ENCODE results near the gene OR10J4.

The OR10J4 gene

GRCh38 chr1:159431904-159432303 lies at the start of gene OR10J4:
Gene OR10J4 (plus strand): TSS chr1:159432204.
- H3K9me3 ChIP-seq (ENCODE audit: severe bottlenecking): no peaks in the 10 kb centered on the region
- H3K27me3 ChIP-seq (ENCODE audit: insufficient read depth, low read depth, severe bottlenecking): peaks cover 98% of the 10 kb centered on the region
- no peak for DNase-seq
- no peak within 1 kb of the TSS for H3K4me3 ChIP-seq (ENCODE audit: low read depth, low read length)
- no peak within 1 kb of the TSS for H3K27ac ChIP-seq
- H3K36me3 ChIP-seq: no peaks in the 10 kb centered on the region
- TF ChIP-seq CTCF (IDR thresholded peaks at IDR 0.05; ENCODE audit: low read depth, low read length): no peak

GRCh38 chr1:159406821-159407220 lies 25.2 kb upstream of the OR10J4 start:
- H3K9me3 ChIP-seq (ENCODE audit: severe bottlenecking): no peaks in the 10 kb centered on the region
- H3K27me3 ChIP-seq (ENCODE audit: insufficient read depth, low read depth, severe bottlenecking): peaks cover 51% of the 10 kb centered on the region
- no peaks in the 10 kb centered on the region for H3K36me3 ChIP-seq
- no peak overlapping the region for H3K27ac ChIP-seq
- no peak for DNase-seq
- no peak for TF ChIP-seq CTCF (IDR thresholded peaks at IDR 0.05; ENCODE audit: low read depth, low read length)
- no peak overlapping the region for H3K4me3 ChIP-seq (ENCODE audit: low read depth, low read length)

GRCh38 chr1:159408862-159409400 lies 23.1 kb upstream of the OR10J4 start:
- Histone ChIP-seq H3K4me3 (ENCODE audit: low read depth, low read length) (no peak overlapping the region), H3K27ac (no peak overlapping the region), H3K27me3 (ENCODE audit: insufficient read depth, low read depth, severe bottlenecking) (peaks cover 41% of the 10 kb centered on the region), H3K36me3 (no peaks in the 10 kb centered on the region), H3K9me3 (ENCODE audit: severe bottlenecking) (no peaks in the 10 kb centered on the region)
- no peak for DNase-seq
- no peak for TF ChIP-seq CTCF (IDR thresholded peaks at IDR 0.05; ENCODE audit: low read depth, low read length)

- no peak overlapping the region for H3K27ac ChIP-seq
- no peak overlapping the region for H3K4me3 ChIP-seq (ENCODE audit: low read depth, low read length)
- TF ChIP-seq CTCF (IDR thresholded peaks at IDR 0.05; ENCODE audit: low read depth, low read length): peak; percentile 83
- peak; percentile 19 for DNase-seq
- H3K36me3 ChIP-seq: no peaks in the 10 kb centered on the region
- peaks cover 9% of the 10 kb centered on the region for H3K9me3 ChIP-seq (ENCODE audit: severe bottlenecking)
- peaks cover 41% of the 10 kb centered on the region for H3K27me3 ChIP-seq (ENCODE audit: insufficient read depth, low read depth, severe bottlenecking)
Measured at GRCh38 chr1:159421821-159422220, 10.2 kb upstream of the OR10J4 start.

- DNase-seq: no peak
- no peak overlapping the region for H3K27ac ChIP-seq
- no peaks in the 10 kb centered on the region for H3K36me3 ChIP-seq
- no peak overlapping the region for H3K4me3 ChIP-seq (ENCODE audit: low read depth, low read length)
- peaks cover 86% of the 10 kb centered on the region for H3K27me3 ChIP-seq (ENCODE audit: insufficient read depth, low read depth, severe bottlenecking)
- no peaks in the 10 kb centered on the region for H3K9me3 ChIP-seq (ENCODE audit: severe bottlenecking)
- no peak for TF ChIP-seq CTCF (IDR thresholded peaks at IDR 0.05; ENCODE audit: low read depth, low read length)
Measured at GRCh38 chr1:159428536-159428935, 3.5 kb upstream of the OR10J4 start.

Measured in WERI-Rb-1 (cell line).